Neutrophil (primary cell): ENCODE measurements around the gene PPBP.

Experiments
- H3K27ac ChIP-seq: fragments of 200-600 bp; sonication (generic); 2 replicates; pipeline ENCODE4 v1.5.1; 2016; ENCODE audit warnings: mild to moderate bottlenecking, moderate library complexity
- H3K27me3 ChIP-seq: fragments of 200-600 bp; sonication (generic); 2 replicates; pipeline ENCODE4 v1.6.0; 2016; ENCODE audit warnings: mild to moderate bottlenecking
- H3K36me3 ChIP-seq: fragments of 200-600 bp; sonication (generic); 2 replicates; pipeline ENCODE4 v1.5.1; 2017
- H3K4me1 ChIP-seq, 2 experiments: fragments of 200-600 bp in 1 of 2; sonication (generic) in 1 of 2; 1 replicate in 1 of 2; 2 replicates in 1 of 2; pipeline versions ENCODE4 v1.5.1 to v1.6.1; 2013 to 2016; ENCODE audit warnings: low read depth in 1 of 2, low read length in 1 of 2, mild to moderate bottlenecking in 1 of 2, moderate library complexity in 1 of 2; ENCODE audit not compliant: control insufficient read depth in 1 of 2, insufficient read depth in 1 of 2
- H3K4me3 ChIP-seq, 2 experiments: fragments of 200-600 bp in 1 of 2; sonication (generic) in 1 of 2; 1 replicate in 1 of 2; 2 replicates in 1 of 2; pipeline ENCODE4 v1.5.1; 2013 to 2016; ENCODE audit warnings: low read depth in 1 of 2, low read length in 1 of 2, mild to moderate bottlenecking in 1 of 2, moderate library complexity in 1 of 2
- H3K9me3 ChIP-seq: fragments of 200-600 bp; sonication (generic); 2 replicates; pipeline ENCODE4 v1.5.1; 2016
- CTCF ChIP-seq: fragments of 200-600 bp; sonication (generic); IDR thresholded peaks from 2 replicates; pipeline ENCODE4 v1.5.1; 2016; ENCODE audit warnings: antibody characterized with exemption

The PPBP gene

GRCh38 chr4:74009307-74009706 lies 21.3 kb upstream of the PPBP start:
- Histone ChIP-seq H3K4me3 (no peak overlapping the region), H3K36me3 (no peaks in the 10 kb centered on the region), H3K4me1 (peaks cover 46% of the 10 kb centered on the region in 2 experiments), H3K27ac (peak overlapping the region; percentile 35), H3K27me3 (no peaks in the 10 kb centered on the region), H3K9me3 (no peaks in the 10 kb centered on the region)
- no peak for TF ChIP-seq CTCF

- no peak for TF ChIP-seq CTCF
- H3K36me3 ChIP-seq, result no peaks in the 10 kb centered on the region
- H3K27ac ChIP-seq, result no peak overlapping the region
These were observed 18.1 kb upstream of the PPBP start for GRCh38 chr4:74006009-74006476.

GRCh38 chr4:74005528-74005927 lies 17.5 kb upstream of the PPBP start:
- Histone ChIP-seq H3K27ac (no peak overlapping the region), H3K9me3 (no peaks in the 10 kb centered on the region), H3K4me3 (no peak overlapping the region), H3K27me3 (no peaks in the 10 kb centered on the region), H3K4me1 (peaks cover 15 to 17% of the 10 kb centered on the region in 2 experiments), H3K36me3 (no peaks in the 10 kb centered on the region)
- TF ChIP-seq CTCF, result no peak

More at GRCh38 chr4:74006009-74006476, 18.1 kb upstream of the PPBP start:
- Histone ChIP-seq H3K27me3 (no peaks in the 10 kb centered on the region), H3K4me1 (peaks cover 20 to 23% of the 10 kb centered on the region in 2 experiments), H3K9me3 (no peaks in the 10 kb centered on the region), H3K4me3 (no peak overlapping the region)

- no peak for TF ChIP-seq CTCF
- H3K27ac ChIP-seq, result no peak overlapping the region
- no peaks in the 10 kb centered on the region for H3K9me3 ChIP-seq
- H3K36me3 ChIP-seq, result no peaks in the 10 kb centered on the region
- peaks cover 9% of the 10 kb centered on the region in 2 experiments for H3K4me1 ChIP-seq
- H3K4me3 ChIP-seq, result no peak overlapping the region
- H3K27me3 ChIP-seq, result peaks cover 2% of the 10 kb centered on the region
These were observed 16.7 kb upstream of the PPBP start for GRCh38 chr4:74004668-74005067.

DNA sequence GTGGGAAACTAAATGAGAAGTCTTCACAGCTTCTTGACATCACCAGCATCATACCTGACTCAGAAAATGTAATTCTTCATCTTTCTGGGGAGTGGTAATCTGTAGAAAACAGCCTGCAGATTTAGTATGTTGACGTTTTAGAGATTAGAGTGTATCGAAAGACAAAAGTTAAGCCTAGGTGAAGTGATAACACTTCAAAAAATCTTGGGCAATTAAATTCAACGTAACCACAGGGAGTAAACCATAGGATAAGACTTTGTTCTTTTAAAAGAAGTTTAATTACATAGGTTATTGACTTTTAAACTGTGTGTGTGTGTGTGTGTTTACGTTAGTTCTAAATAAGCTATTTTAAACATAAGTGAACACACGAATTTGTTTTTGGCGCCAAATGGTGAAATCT lies 12.3 kb upstream of the PPBP start:
- H3K27ac ChIP-seq, result no peak overlapping the region
- no peaks in the 10 kb centered on the region for H3K36me3 ChIP-seq
- H3K4me3 ChIP-seq, result no peak overlapping the region
- no peak for TF ChIP-seq CTCF
- H3K27me3 ChIP-seq, result peaks cover 40% of the 10 kb centered on the region
- H3K4me1 ChIP-seq, result peaks cover 7 to 11% of the 10 kb centered on the region in 2 experiments
- H3K9me3 ChIP-seq, result no peaks in the 10 kb centered on the region
